IMR-90 (cell line): ENCODE data around the gene RAI1. TPM values are rescaled to one million over a fixed set of nuclear protein-coding genes. Genes with fewer than 3 reads are reported as not detected.

Experiments used
- ATAC-seq: fragments of 200-7000 bp; cut with Tn5 transposase; 2 replicates; pipeline ENCODE4 v1.9.1; 2020; ENCODE audit warnings: low read depth, mild to moderate bottlenecking, moderate library complexity
- BruUV-seq: library from RNA; stranded (reverse); fragments of 400-500 nt; replicated peaks from 2 replicates; lab custom pipeline; 2021; lab: Mats Ljungman, UMichigan
- CTCF ChIA-PET: fragments of 300-600 bp; formaldehyde crosslinking; extraction: SDS; loops from one replicate; lab custom pipeline; 2021; ENCODE audit warnings: antibody characterized with exemption; lab: Yijun Ruan, JAX
- POLR2A ChIA-PET: fragments of 300-600 bp; sonication (Branson Sonifier 250); formaldehyde crosslinking; loops from one replicate; lab custom pipeline; 2022; ENCODE audit warnings: antibody characterized with exemption; ENCODE audit not compliant: unreplicated experiment; lab: Charles Lee
- DNase-seq: peaks from one replicate; pipeline ENCODE4 v3.0.0; 2013
- H2AFZ ChIP-seq: replicated peaks from 2 replicates; pipeline ENCODE3; 2013; ENCODE audit warnings: low read length, mild to moderate bottlenecking; ENCODE audit not compliant: poor library complexity
- H2AK5ac ChIP-seq: 2 replicates; pipeline ENCODE4 v1.6.1; 2013; ENCODE audit warnings: low read depth, low read length, inconsistent platforms
- H2AK9ac ChIP-seq: replicated peaks from 2 replicates; pipeline ENCODE3; 2013; ENCODE audit warnings: mild to moderate bottlenecking, low read depth, low read length, moderate library complexity; ENCODE audit not compliant: poor library complexity
- H2BK120ac ChIP-seq: 2 replicates; pipeline ENCODE4 v1.6.1; 2013; ENCODE audit warnings: low read depth, low read length, inconsistent platforms
- H2BK15ac ChIP-seq: 3 replicates; pipeline ENCODE4 v1.6.1; 2013; ENCODE audit warnings: low read depth, low read length, inconsistent platforms
- H2BK20ac ChIP-seq: 2 replicates; pipeline ENCODE4 v1.6.1; 2013; ENCODE audit warnings: low read depth, mild to moderate bottlenecking, inconsistent platforms, low read length, moderate library complexity
- H2BK5ac ChIP-seq: 2 replicates; pipeline ENCODE4 v1.6.1; 2013; ENCODE audit warnings: mild to moderate bottlenecking, low read depth, low read length, inconsistent platforms; ENCODE audit not compliant: poor library complexity, severe bottlenecking
- H3K14ac ChIP-seq: replicated peaks from 2 replicates; pipeline ENCODE4 v1.6.1; 2013; ENCODE audit warnings: low read depth, low read length, inconsistent platforms
- H3K18ac ChIP-seq: 2 replicates; pipeline ENCODE4 v1.6.1; 2013; ENCODE audit warnings: low read depth, low read length, control low read depth
- H3K23ac ChIP-seq: 2 replicates; pipeline ENCODE4 v1.6.1; 2013; ENCODE audit warnings: low read depth, low read length, inconsistent platforms
- H3K27ac ChIP-seq: 2 replicates; pipeline ENCODE4 v1.5.1; 2013; ENCODE audit warnings: mild to moderate bottlenecking, control low read depth, low read length; ENCODE audit not compliant: insufficient read depth
- H3K27me3 ChIP-seq: 2 replicates; pipeline ENCODE4 v1.6.1; 2013; ENCODE audit warnings: low read length; ENCODE audit not compliant: control insufficient read depth, insufficient read depth
- H3K36me3 ChIP-seq: 2 replicates; pipeline ENCODE4 v1.6.1; 2013; ENCODE audit warnings: low read length, mixed read lengths; ENCODE audit not compliant: control insufficient read depth, insufficient read depth
- H3K4ac ChIP-seq: 2 replicates; pipeline ENCODE4 v1.6.1; 2013; ENCODE audit warnings: low read depth, low read length, inconsistent platforms
- H3K4me1 ChIP-seq: 2 replicates; pipeline ENCODE4 v1.6.1; 2013; ENCODE audit warnings: low read length, mixed read lengths; ENCODE audit not compliant: control insufficient read depth, insufficient read depth
- H3K4me2 ChIP-seq: 2 replicates; pipeline ENCODE4 v1.6.1; 2013; ENCODE audit warnings: low read depth, mild to moderate bottlenecking, control low read depth, low read length, moderate library complexity
- H3K4me3 ChIP-seq: 2 replicates; pipeline ENCODE4 v1.5.1; 2013; ENCODE audit warnings: low read depth, mild to moderate bottlenecking, control low read depth, low read length, moderate library complexity; ENCODE audit not compliant: insufficient read depth
- H3K56ac ChIP-seq: 2 replicates; pipeline ENCODE4 v1.6.1; 2013; ENCODE audit warnings: low read length, inconsistent platforms; ENCODE audit not compliant: insufficient read depth; ENCODE audit errors: extremely low read depth
- H3K79me1 ChIP-seq, 2 experiments: 2 replicates each; pipeline ENCODE4 v1.6.1; 2013; ENCODE audit warnings: low read length in 2 of 2, inconsistent platforms in 1 of 2, low read depth in 1 of 2
- H3K9ac ChIP-seq: 2 replicates; pipeline ENCODE4 v1.6.1; 2013; ENCODE audit warnings: low read depth, low read length, control low read depth
- H3K9me1 ChIP-seq: 2 replicates; pipeline ENCODE4 v1.6.1; 2013; ENCODE audit warnings: low read length, inconsistent platforms; ENCODE audit not compliant: insufficient read depth
- H3K9me3 ChIP-seq: 2 replicates; pipeline ENCODE4 v1.6.1; 2013; ENCODE audit warnings: low read length; ENCODE audit not compliant: control insufficient read depth, insufficient read depth
- H4K20me1 ChIP-seq: 2 replicates; pipeline ENCODE4 v1.6.1; 2013; ENCODE audit warnings: low read length, inconsistent platforms; ENCODE audit not compliant: insufficient read depth
- H4K5ac ChIP-seq: 2 replicates; pipeline ENCODE4 v1.6.1; 2013; ENCODE audit warnings: mild to moderate bottlenecking, low read depth, low read length, control low read depth
- H4K8ac ChIP-seq, 2 experiments: 2 replicates each; pipeline ENCODE4 v1.6.1; 2013; ENCODE audit warnings: low read depth in 2 of 2, low read length in 2 of 2, control low read depth in 1 of 2, inconsistent platforms in 1 of 2
- H4K91ac ChIP-seq: 2 replicates; pipeline ENCODE4 v1.6.1; 2013; ENCODE audit warnings: low read depth, low read length, inconsistent platforms; ENCODE audit not compliant: insufficient read depth
- BHLHE40 ChIP-seq: fragments of 150-350 bp; IDR thresholded peaks from 2 replicates; pipeline ENCODE4 v1.6.1; 2016; ENCODE audit warnings: mild to moderate bottlenecking, low read depth, low read length
- CEBPB ChIP-seq: IDR thresholded peaks from 2 replicates; pipeline ENCODE4 v1.6.1; 2012; ENCODE audit warnings: low read depth, low read length, improper control_type of control experiment
- CHD1 ChIP-seq: IDR thresholded peaks from 2 replicates; pipeline ENCODE4 v1.6.1; 2012; ENCODE audit warnings: low read depth, low read length, improper control_type of control experiment
- ELK1 ChIP-seq: fragments of 150-350 bp; IDR thresholded peaks from 2 replicates; pipeline ENCODE4 v1.6.1; 2016; ENCODE audit warnings: low read depth, mild to moderate bottlenecking, low read length, moderate library complexity, borderline replicate concordance
- FOS ChIP-seq: fragments of 150-350 bp; IDR thresholded peaks from 2 replicates; pipeline ENCODE4 v1.6.1; 2016; ENCODE audit warnings: low read depth, low read length
- MAFK ChIP-seq: IDR thresholded peaks from 2 replicates; pipeline ENCODE4 v1.6.1; 2012; ENCODE audit warnings: low read depth, low read length, improper control_type of control experiment
- MAZ ChIP-seq: IDR thresholded peaks from 2 replicates; pipeline ENCODE4 v1.6.1; 2012; ENCODE audit warnings: low read depth, mild to moderate bottlenecking, low read length, improper control_type of control experiment, moderate library complexity, borderline replicate concordance
- MXI1 ChIP-seq: IDR thresholded peaks from 2 replicates; pipeline ENCODE4 v1.6.1; 2012; ENCODE audit warnings: low read depth, mild to moderate bottlenecking, low read length, moderate library complexity, borderline replicate concordance
- NFE2L2 ChIP-seq: fragments of 150-350 bp; IDR thresholded peaks from 2 replicates; pipeline ENCODE4 v1.6.1; 2016; ENCODE audit warnings: low read depth, mild to moderate bottlenecking, low read length
- POLR2A ChIP-seq: IDR thresholded peaks from 2 replicates; pipeline ENCODE4 v1.6.1; 2012; ENCODE audit warnings: mild to moderate bottlenecking, low read depth, low read length
- RAD21 ChIP-seq: IDR thresholded peaks from 2 replicates; pipeline ENCODE4 v1.6.1; 2012; ENCODE audit warnings: low read length, improper control_type of control experiment
- RCOR1 ChIP-seq: IDR thresholded peaks from 2 replicates; pipeline ENCODE4 v1.6.1; 2012; ENCODE audit warnings: mild to moderate bottlenecking, low read length, improper control_type of control experiment; ENCODE audit not compliant: insufficient replicate concordance
- RFX5 ChIP-seq: IDR thresholded peaks from 2 replicates; pipeline ENCODE4 v1.8.0; 2012; ENCODE audit warnings: low read depth, mild to moderate bottlenecking, low read length, moderate library complexity
- SMC3 ChIP-seq: fragments of 150-350 bp; IDR thresholded peaks from 2 replicates; pipeline ENCODE4 v1.6.1; 2016; ENCODE audit warnings: low read depth, mild to moderate bottlenecking, antibody characterized with exemption, low read length, moderate library complexity
- dilution Hi-C: fragments of 300-500 bp; cut with HindIII; formaldehyde crosslinking; loops from one replicate; pipeline ENCODE4 v1.14.3; 2018; ENCODE audit warnings: low sequenced_read_pairs; ENCODE audit not compliant: unreplicated experiment
- in situ Hi-C: fragments of 300-500 bp; cut with MboI; formaldehyde crosslinking; loops from 3 replicates; pipeline ENCODE4 v1.14.3; 2019; ENCODE audit warnings: low sequenced_read_pairs, inconsistent platforms, mixed read lengths
- intact Hi-C: fragments of 100-400 bp; cut with micrococcal nuclease; formaldehyde crosslinking; loops from 2 replicates; pipeline ENCODE4 v1.10.0; 2022
- polyA plus RNA-seq, 3 experiments: library from polyadenylated mRNA; depleted of rRNA; stranded (reverse); fragments of >200 nt; gene quantifications; 2 replicates each; pipeline ENCODE4 v1.2.3, GENCODE V29; 2012; ENCODE audit warnings: low replicate concordance in 1 of 3
- total RNA-seq: library from RNA; depleted of rRNA; stranded (reverse); fragments of >200 nt; gene quantifications from 2 replicates; pipeline ENCODE4 v1.2.3, GENCODE V29; 2012
- TF ChIP-seq, protein P1 (sequence below): conservative IDR thresholded peaks from 2 replicates; pipeline ENCODE4 v1.5.1; 2012; ENCODE audit warnings: mild to moderate bottlenecking, low read depth, low read length, improper control_type of control experiment
- TF ChIP-seq, protein P2 (sequence below): fragments of 150-350 bp; IDR thresholded peaks from 2 replicates; pipeline ENCODE4 v1.6.1; 2017; ENCODE audit warnings: mild to moderate bottlenecking, antibody characterized with exemption, low read length, low read depth

Gene RAI1
- total and polyA plus RNA-seq, 2 of the 4 experiments (the other 2 are of a cell fraction): 1.8 to 10.5 TPM

GRCh38 chr17:17708295-17708694 is 27.0 kb downstream of the RAI1 start:
- no peak overlapping the region for H2AK9ac ChIP-seq
- H3K4ac ChIP-seq: no peak overlapping the region
- peaks cover 43 to 96% of the 10 kb centered on the region in 2 experiments for H3K79me1 ChIP-seq
- H3K56ac ChIP-seq: no peak overlapping the region
- no peak overlapping the region for H3K27ac ChIP-seq
- no peak for DNase-seq
- no peak overlapping the region for H3K4me2 ChIP-seq
- no peak overlapping the region for H2BK15ac ChIP-seq
- no peak overlapping the region for H3K14ac ChIP-seq
- in situ Hi-C loops (no loop called here), dilution Hi-C loops (no loop called here), intact Hi-C loops (no loop called here)
- H4K91ac ChIP-seq: no peak overlapping the region
- H4K20me1 ChIP-seq: peaks cover 95% of the 10 kb centered on the region
- H2BK20ac ChIP-seq: no peak overlapping the region
- no peaks in the 10 kb centered on the region for H3K27me3 ChIP-seq
- H3K9me1 ChIP-seq: peaks cover 53% of the 10 kb centered on the region
- POLR2A ChIA-PET: no interaction called here
- H2AFZ ChIP-seq: no peak overlapping the region
- H3K9ac ChIP-seq: no peak overlapping the region
- H2AK5ac ChIP-seq: 0 out of 2 replicates have a peak overlapping the region, but pooled peaks have one; percentile 45
- CTCF ChIA-PET: interaction anchor here (1.3 kb wide), 1 partner anchor 95 kb away, joined by 4 read pairs; no protein-coding TSS in a partner anchor
- H3K4me1 ChIP-seq: peaks cover 54% of the 10 kb centered on the region
- BruUV-seq: no TSS peak
- no peak overlapping the region for H2BK120ac ChIP-seq
- no peak for ATAC-seq
- no peak overlapping the region for H3K23ac ChIP-seq
- no peaks in the 10 kb centered on the region for H3K9me3 ChIP-seq
- H3K4me3 ChIP-seq: no peak overlapping the region
- H3K18ac ChIP-seq: no peak overlapping the region
- H3K36me3 ChIP-seq: peaks cover 5% of the 10 kb centered on the region
- H2BK5ac ChIP-seq: no peak overlapping the region
- no peak overlapping the region for H4K8ac ChIP-seq
- TF ChIP-seq SMC3 (no peak), NFE2L2 (no peak), MXI1 (no peak), CEBPB (no peak), ELK1 (no peak), FOS (no peak), RCOR1 (no peak), POLR2A (no peak), CHD1 (no peak), MAFK (no peak), BHLHE40 (no peak), RFX5 (no peak), RAD21 (no peak), MAZ (no peak)
- TF ChIP-seq, protein P1, sequence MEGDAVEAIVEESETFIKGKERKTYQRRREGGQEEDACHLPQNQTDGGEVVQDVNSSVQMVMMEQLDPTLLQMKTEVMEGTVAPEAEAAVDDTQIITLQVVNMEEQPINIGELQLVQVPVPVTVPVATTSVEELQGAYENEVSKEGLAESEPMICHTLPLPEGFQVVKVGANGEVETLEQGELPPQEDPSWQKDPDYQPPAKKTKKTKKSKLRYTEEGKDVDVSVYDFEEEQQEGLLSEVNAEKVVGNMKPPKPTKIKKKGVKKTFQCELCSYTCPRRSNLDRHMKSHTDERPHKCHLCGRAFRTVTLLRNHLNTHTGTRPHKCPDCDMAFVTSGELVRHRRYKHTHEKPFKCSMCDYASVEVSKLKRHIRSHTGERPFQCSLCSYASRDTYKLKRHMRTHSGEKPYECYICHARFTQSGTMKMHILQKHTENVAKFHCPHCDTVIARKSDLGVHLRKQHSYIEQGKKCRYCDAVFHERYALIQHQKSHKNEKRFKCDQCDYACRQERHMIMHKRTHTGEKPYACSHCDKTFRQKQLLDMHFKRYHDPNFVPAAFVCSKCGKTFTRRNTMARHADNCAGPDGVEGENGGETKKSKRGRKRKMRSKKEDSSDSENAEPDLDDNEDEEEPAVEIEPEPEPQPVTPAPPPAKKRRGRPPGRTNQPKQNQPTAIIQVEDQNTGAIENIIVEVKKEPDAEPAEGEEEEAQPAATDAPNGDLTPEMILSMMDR: no peak
- TF ChIP-seq, protein P2, sequence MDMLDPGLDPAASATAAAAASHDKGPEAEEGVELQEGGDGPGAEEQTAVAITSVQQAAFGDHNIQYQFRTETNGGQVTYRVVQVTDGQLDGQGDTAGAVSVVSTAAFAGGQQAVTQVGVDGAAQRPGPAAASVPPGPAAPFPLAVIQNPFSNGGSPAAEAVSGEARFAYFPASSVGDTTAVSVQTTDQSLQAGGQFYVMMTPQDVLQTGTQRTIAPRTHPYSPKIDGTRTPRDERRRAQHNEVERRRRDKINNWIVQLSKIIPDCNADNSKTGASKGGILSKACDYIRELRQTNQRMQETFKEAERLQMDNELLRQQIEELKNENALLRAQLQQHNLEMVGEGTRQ: no peak
- H4K5ac ChIP-seq: no peak overlapping the region
